ENCODE measurements around the gene AGBL1. TPM values are rescaled to one million over a fixed set of nuclear protein-coding genes. Genes with fewer than 3 reads are reported as not detected.

AGBL1 gene
- total and polyA plus RNA-seq, 9 donors, result under 0.01 to 0.02 TPM; not detected in 7

DNA sequence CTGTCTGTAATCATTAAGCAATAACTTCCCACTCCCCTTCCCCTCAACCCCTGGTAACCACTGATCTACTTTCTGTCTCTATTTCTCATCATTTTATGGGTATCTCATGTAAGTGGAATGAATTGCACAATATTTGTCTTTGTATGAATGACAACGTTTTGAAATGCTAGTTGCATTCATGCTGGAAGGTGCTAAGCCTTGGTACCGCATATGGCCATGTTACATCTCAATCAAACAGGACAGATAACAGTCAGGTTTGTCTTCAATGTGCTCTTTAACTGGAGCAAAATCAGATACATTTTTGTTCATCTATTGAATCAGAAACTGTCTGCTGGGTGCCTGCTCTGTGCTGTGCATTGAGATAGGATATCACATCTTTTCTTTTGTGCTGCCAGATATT lies 134.2 kb downstream of the AGBL1 start:
- TF ChIP-seq, protein P1, sequence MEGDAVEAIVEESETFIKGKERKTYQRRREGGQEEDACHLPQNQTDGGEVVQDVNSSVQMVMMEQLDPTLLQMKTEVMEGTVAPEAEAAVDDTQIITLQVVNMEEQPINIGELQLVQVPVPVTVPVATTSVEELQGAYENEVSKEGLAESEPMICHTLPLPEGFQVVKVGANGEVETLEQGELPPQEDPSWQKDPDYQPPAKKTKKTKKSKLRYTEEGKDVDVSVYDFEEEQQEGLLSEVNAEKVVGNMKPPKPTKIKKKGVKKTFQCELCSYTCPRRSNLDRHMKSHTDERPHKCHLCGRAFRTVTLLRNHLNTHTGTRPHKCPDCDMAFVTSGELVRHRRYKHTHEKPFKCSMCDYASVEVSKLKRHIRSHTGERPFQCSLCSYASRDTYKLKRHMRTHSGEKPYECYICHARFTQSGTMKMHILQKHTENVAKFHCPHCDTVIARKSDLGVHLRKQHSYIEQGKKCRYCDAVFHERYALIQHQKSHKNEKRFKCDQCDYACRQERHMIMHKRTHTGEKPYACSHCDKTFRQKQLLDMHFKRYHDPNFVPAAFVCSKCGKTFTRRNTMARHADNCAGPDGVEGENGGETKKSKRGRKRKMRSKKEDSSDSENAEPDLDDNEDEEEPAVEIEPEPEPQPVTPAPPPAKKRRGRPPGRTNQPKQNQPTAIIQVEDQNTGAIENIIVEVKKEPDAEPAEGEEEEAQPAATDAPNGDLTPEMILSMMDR (IDR thresholded peaks at IDR 0.05), result no peak
- no peak for TF ChIP-seq POLR2A (IDR thresholded peaks at IDR 0.05)
- no peak for TF ChIP-seq EP300 (IDR thresholded peaks at IDR 0.05)
- Histone ChIP-seq H3K4me3 (no peak overlapping the region), H3K4me1 (ENCODE audit: insufficient read depth) (no peaks in the 10 kb centered on the region)

DNA sequence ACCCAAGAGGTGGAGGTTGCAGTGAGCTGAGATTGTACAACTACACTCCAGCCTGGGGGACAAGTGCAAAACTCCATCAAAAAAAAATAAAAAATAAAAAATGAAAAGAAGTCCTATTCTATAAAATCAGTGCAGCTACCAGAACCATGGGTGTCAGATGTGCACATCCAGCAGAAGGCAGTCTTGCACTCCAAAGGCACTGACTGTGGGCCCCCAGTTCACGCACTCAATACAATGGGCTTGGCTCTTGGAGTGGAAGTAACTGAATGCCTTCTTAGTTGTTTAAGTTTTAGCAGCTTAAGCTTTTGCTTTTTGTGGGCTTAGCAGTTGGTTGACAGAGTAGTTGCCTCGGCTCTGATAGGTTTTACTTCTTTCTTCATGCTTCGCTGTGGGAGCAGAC lies 141.4 kb downstream of the AGBL1 start:
- Histone ChIP-seq H3K4me1 (ENCODE audit: insufficient read depth) (no peaks in the 10 kb centered on the region), H3K36me3 (no peaks in the 10 kb centered on the region), H3K9me3 (peaks cover 0 to 6% of the 10 kb centered on the region in 2 donors), H3K27ac (no peak overlapping the region), H3K27me3 (no peaks in the 10 kb centered on the region), H3K4me3 (no peak overlapping the region)
- intact Hi-C loops (cut with DNase I), result no loop called here
- TF ChIP-seq, protein P1 (IDR thresholded peaks at IDR 0.05), result no peak
- TF ChIP-seq EP300 (IDR thresholded peaks at IDR 0.05) (no peak), POLR2A (IDR thresholded peaks at IDR 0.05) (no peak)
- WGBS, 3 donors, result 79 to 92% (median 79%) methylated on average over 3 of the region's 3 CpGs
- no peak for DNase-seq

More for the DNA sequence above, 134.2 kb downstream of the AGBL1 start:
- Histone ChIP-seq H3K27me3 (no peaks in the 10 kb centered on the region), H3K27ac (no peak overlapping the region), H3K36me3 (no peaks in the 10 kb centered on the region), H3K9me3 (peaks cover 0 to 6% of the 10 kb centered on the region in 2 donors)
- DNase-seq, result no peak
- 61 to 72% (median 65%) methylated on average over 2 of the region's 2 CpGs for WGBS, 3 donors
- intact Hi-C loops (cut with DNase I), result no loop called here

DNA sequence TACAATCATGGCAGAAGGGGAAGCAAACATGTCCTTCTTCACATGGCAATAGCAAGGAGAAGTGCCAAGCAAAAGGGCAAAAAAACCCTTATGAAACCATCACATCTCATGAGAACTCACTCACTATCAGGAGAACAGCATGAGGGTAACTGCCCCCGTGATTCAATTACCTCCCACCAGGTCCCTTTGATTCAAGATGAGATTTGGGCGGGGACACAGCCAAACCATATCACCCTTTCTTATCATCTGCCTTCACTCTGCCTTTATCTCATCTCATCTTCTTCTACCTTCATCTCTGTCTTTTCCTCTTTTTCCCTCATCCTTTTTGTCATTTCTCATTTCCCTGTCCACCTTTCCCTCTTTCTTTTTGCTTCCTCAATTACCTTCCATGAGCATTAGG lies 149.6 kb downstream of the AGBL1 start:
- Histone ChIP-seq H3K36me3 (no peaks in the 10 kb centered on the region), H3K4me3 (no peak overlapping the region), H3K27ac (no peak overlapping the region), H3K9me3 (no peaks in the 10 kb centered on the region), H3K27me3 (no peaks in the 10 kb centered on the region), H3K4me1 (ENCODE audit: insufficient read depth) (no peaks in the 10 kb centered on the region)
- intact Hi-C loops (cut with DNase I), result no loop called here
- TF ChIP-seq POLR2A (IDR thresholded peaks at IDR 0.05), result no peak
- TF ChIP-seq, protein P1 (IDR thresholded peaks at IDR 0.05), result no peak
- DNase-seq, result no peak
- WGBS, 3 donors, result 41 to 59% (median 42%) methylated on average over 2 of the region's 2 CpGs

DNA sequence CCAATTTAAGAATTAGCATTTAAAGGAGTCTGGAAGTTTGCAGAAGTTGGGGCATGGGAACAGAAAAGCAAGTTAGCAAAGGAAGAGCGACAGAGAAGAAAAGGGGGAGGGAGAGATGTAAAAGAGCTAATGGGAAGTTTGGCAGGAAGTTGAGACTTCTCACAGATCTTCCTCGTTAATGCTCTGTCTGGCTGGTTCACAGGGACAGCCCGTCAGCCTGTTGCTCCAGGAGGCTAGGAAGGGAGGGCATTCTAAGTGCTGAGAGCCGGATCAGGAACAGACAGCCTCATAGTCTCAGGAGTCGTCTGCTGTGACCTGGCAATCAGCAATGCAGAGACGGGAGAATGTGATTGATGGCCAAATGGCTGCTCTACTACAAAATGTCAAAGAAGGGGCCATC lies 150.3 kb downstream of the AGBL1 start:
- TF ChIP-seq POLR2A (IDR thresholded peaks at IDR 0.05), result no peak
- TF ChIP-seq, protein P1 (IDR thresholded peaks at IDR 0.05), result no peak
- no peak overlapping the region for H3K27ac ChIP-seq
- no peaks in the 10 kb centered on the region for H3K36me3 ChIP-seq
- no peaks in the 10 kb centered on the region for H3K9me3 ChIP-seq
- no peaks in the 10 kb centered on the region for H3K27me3 ChIP-seq
- H3K4me1 ChIP-seq (ENCODE audit: insufficient read depth), result no peaks in the 10 kb centered on the region
- no peak for DNase-seq
- WGBS, 3 donors, result 5 to 12% (median 9%) methylated on average over 6 of the region's 6 CpGs
- intact Hi-C loops (cut with DNase I), result no loop called here
- H3K4me3 ChIP-seq, result no peak overlapping the region
